Stimulated activated naive CD8-positive, alpha-beta T cell treated with anti-CD3 and anti-CD28 coated beads, Interleukin-15, amount 100 ng/mL, for 72 hours (primary cell): ENCODE results near the gene PHF3.

ENCODE experiments used
- ATAC-seq: fragments of 150-1000 bp; cut with Tn5 transposase; 2 replicates; pipeline ENCODE4 v1.10.0; 2021; ENCODE audit warnings: mild to moderate bottlenecking, moderate library complexity
- DNase-seq, 2 donors: peaks; one replicate each; pipeline ENCODE4 v3.0.0; 2021 to 2022
- H3K27ac Mint-ChIP-seq, 2 donors: one replicate each; pipeline ENCODE4 v1.8.0; 2022; ENCODE audit warnings: mild to moderate bottlenecking in 2 of 2, mixed read lengths in 2 of 2, moderate library complexity in 2 of 2
- H3K27me3 Mint-ChIP-seq: one replicate; pipeline ENCODE4 v1.8.0; 2022; ENCODE audit warnings: mixed read lengths
- H3K4me1 Mint-ChIP-seq: one replicate; pipeline ENCODE4 v1.8.0; 2022; ENCODE audit warnings: mild to moderate bottlenecking, mixed read lengths
- H3K4me3 Mint-ChIP-seq, 2 donors: one replicate each; pipeline ENCODE4 v1.8.0; 2022; ENCODE audit warnings: mild to moderate bottlenecking in 2 of 2, mixed read lengths in 2 of 2, moderate library complexity in 1 of 2
- H3K9me3 Mint-ChIP-seq, 2 donors: one replicate each; pipeline ENCODE4 v1.8.0; 2022; ENCODE audit warnings: mixed read lengths in 2 of 2

Gene PHF3

GRCh38 chr6:63635588-63636517 is at the start of gene PHF3:
Gene PHF3 (plus strand): TSS chr6:63635802. CDS start chr6:63646552, 10,750 bp downstream.
- peak; percentile 90 to 91 for DNase-seq
- Mint-ChIP-seq H3K27ac (peak within 1 kb of the TSS; percentile 100), H3K27me3 (no peaks in the 10 kb centered on the region), H3K9me3 (no peaks in the 10 kb centered on the region), H3K4me3 (peak within 1 kb of the TSS; percentile 93 to 98), H3K4me1 (peaks cover 39% of the 10 kb centered on the region)
- peak; percentile 92 for ATAC-seq

GRCh38 chr6:63589952-63590411 is 45.6 kb upstream of the PHF3 start:
- H3K9me3 Mint-ChIP-seq: no peaks in the 10 kb centered on the region
- no peak overlapping the region for H3K27ac Mint-ChIP-seq

GRCh38 chr6:63592886-63593285 is 42.7 kb upstream of the PHF3 start:
- H3K9me3 Mint-ChIP-seq: no peaks in the 10 kb centered on the region

More at GRCh38 chr6:63589952-63590411, 45.6 kb upstream of the PHF3 start:
- no peak overlapping the region for H3K4me3 Mint-ChIP-seq
- ATAC-seq (no peak), DNase-seq (no peak)
- H3K27me3 Mint-ChIP-seq: no peaks in the 10 kb centered on the region
- H3K4me1 Mint-ChIP-seq: no peaks in the 10 kb centered on the region

GRCh38 chr6:63597141-63598048 is 38.2 kb upstream of the PHF3 start:
- H3K4me3 Mint-ChIP-seq: peak overlapping the region; percentile 88 to 98
- peak; percentile 21 for ATAC-seq
- H3K9me3 Mint-ChIP-seq: no peaks in the 10 kb centered on the region
- H3K4me1 Mint-ChIP-seq: peaks cover 13% of the 10 kb centered on the region
- H3K27me3 Mint-ChIP-seq: peaks cover 9% of the 10 kb centered on the region
- H3K27ac Mint-ChIP-seq: no peak overlapping the region
- DNase-seq: no peak

More at GRCh38 chr6:63592886-63593285, 42.7 kb upstream of the PHF3 start:
- peaks cover 3% of the 10 kb centered on the region for H3K27me3 Mint-ChIP-seq
- no peak overlapping the region for H3K4me3 Mint-ChIP-seq
- ATAC-seq (no peak), DNase-seq (no peak)
- H3K4me1 Mint-ChIP-seq: peaks cover 2% of the 10 kb centered on the region
- no peak overlapping the region for H3K27ac Mint-ChIP-seq

- peak; percentile 72 to 81 for DNase-seq
- peak overlapping the region; percentile 88 to 98 for H3K4me3 Mint-ChIP-seq
- ATAC-seq: peak; percentile 100
- H3K27me3 Mint-ChIP-seq: peaks cover 9% of the 10 kb centered on the region
- no peaks in the 10 kb centered on the region for H3K9me3 Mint-ChIP-seq
- no peak overlapping the region for H3K27ac Mint-ChIP-seq
- peaks cover 13% of the 10 kb centered on the region for H3K4me1 Mint-ChIP-seq
These were observed 37.3 kb upstream of the PHF3 start for GRCh38 chr6:63598049-63599036.

- Mint-ChIP-seq H3K4me3 (peak overlapping the region; percentile 88 to 98), H3K27ac (no peak overlapping the region), H3K27me3 (peaks cover 9% of the 10 kb centered on the region), H3K4me1 (peaks cover 13% of the 10 kb centered on the region), H3K9me3 (no peaks in the 10 kb centered on the region)
- DNase-seq: no peak
- no peak for ATAC-seq
These were observed 36.4 kb upstream of the PHF3 start for GRCh38 chr6:63599243-63599642.

- ATAC-seq: no peak
- peaks cover 9% of the 10 kb centered on the region for H3K27me3 Mint-ChIP-seq
- peaks cover 13% of the 10 kb centered on the region for H3K4me1 Mint-ChIP-seq
- H3K27ac Mint-ChIP-seq: no peak overlapping the region
- no peak overlapping the region for H3K4me3 Mint-ChIP-seq
- H3K9me3 Mint-ChIP-seq: no peaks in the 10 kb centered on the region
- DNase-seq: no peak
These were observed 35.5 kb upstream of the PHF3 start for GRCh38 chr6:63600136-63600535.

GRCh38 chr6:63609231-63609630 is 26.4 kb upstream of the PHF3 start:
- ATAC-seq (no peak), DNase-seq (no peak)
- Mint-ChIP-seq H3K27me3 (no peaks in the 10 kb centered on the region), H3K4me1 (no peaks in the 10 kb centered on the region), H3K27ac (no peak overlapping the region), H3K4me3 (no peak overlapping the region), H3K9me3 (no peaks in the 10 kb centered on the region)

GRCh38 chr6:63610944-63611343 is 24.7 kb upstream of the PHF3 start:
- no peak overlapping the region for H3K27ac Mint-ChIP-seq
- H3K27me3 Mint-ChIP-seq: no peaks in the 10 kb centered on the region
- no peak overlapping the region for H3K4me3 Mint-ChIP-seq
- no peaks in the 10 kb centered on the region for H3K9me3 Mint-ChIP-seq
- DNase-seq: no peak
- no peaks in the 10 kb centered on the region for H3K4me1 Mint-ChIP-seq
- no peak for ATAC-seq

- Mint-ChIP-seq H3K9me3 (no peaks in the 10 kb centered on the region), H3K27ac (no peak overlapping the region), H3K4me3 (no peak overlapping the region), H3K4me1 (no peaks in the 10 kb centered on the region), H3K27me3 (no peaks in the 10 kb centered on the region)
- no peak for DNase-seq
- ATAC-seq: no peak
These were observed 24.0 kb upstream of the PHF3 start for GRCh38 chr6:63611560-63611959.

GRCh38 chr6:63615590-63615989 is 20.0 kb upstream of the PHF3 start:
- Mint-ChIP-seq H3K27me3 (peaks cover 15% of the 10 kb centered on the region), H3K4me3 (no peak overlapping the region), H3K27ac (no peak overlapping the region), H3K4me1 (no peaks in the 10 kb centered on the region), H3K9me3 (no peaks in the 10 kb centered on the region)
- DNase-seq (no peak), ATAC-seq (no peak)

GRCh38 chr6:63624091-63624490 is 11.5 kb upstream of the PHF3 start:
- H3K9me3 Mint-ChIP-seq: no peaks in the 10 kb centered on the region
- H3K4me1 Mint-ChIP-seq: no peaks in the 10 kb centered on the region
- no peak for DNase-seq
- H3K4me3 Mint-ChIP-seq: no peak overlapping the region
- no peak overlapping the region for H3K27ac Mint-ChIP-seq
- no peak for ATAC-seq
- H3K27me3 Mint-ChIP-seq: peaks cover 20% of the 10 kb centered on the region

GRCh38 chr6:63630466-63630865 is 5.1 kb upstream of the PHF3 start:
- peaks cover 10% of the 10 kb centered on the region for H3K4me1 Mint-ChIP-seq
- H3K27ac Mint-ChIP-seq: no peak overlapping the region
- H3K9me3 Mint-ChIP-seq: no peaks in the 10 kb centered on the region
- no peak overlapping the region for H3K4me3 Mint-ChIP-seq
- ATAC-seq (no peak), DNase-seq (no peak)
- no peaks in the 10 kb centered on the region for H3K27me3 Mint-ChIP-seq

- Mint-ChIP-seq H3K9me3 (no peaks in the 10 kb centered on the region), H3K4me1 (peaks cover 27% of the 10 kb centered on the region), H3K27ac (peak overlapping the region in 1 of 2 donors; percentile 90), H3K4me3 (peak overlapping the region; percentile 93 to 98), H3K27me3 (no peaks in the 10 kb centered on the region)
- no peak for ATAC-seq
- DNase-seq: no peak
These were observed 972 bp upstream of the PHF3 start for GRCh38 chr6:63634630-63635029.

- Mint-ChIP-seq H3K4me3 (peak overlapping the region; percentile 93 to 98), H3K27ac (peak overlapping the region; percentile 45 to 90), H3K4me1 (peaks cover 33% of the 10 kb centered on the region), H3K27me3 (no peaks in the 10 kb centered on the region), H3K9me3 (no peaks in the 10 kb centered on the region)
- peak; percentile 32 for ATAC-seq
- DNase-seq: no peak
These were observed 401 bp upstream of the PHF3 start for GRCh38 chr6:63635215-63635587.
